GM21367 (cell line): ENCODE measurements around the gene ACACA.

ENCODE experiments used
- ATAC-seq: cut with Tn5 transposase; IDR thresholded peaks from one replicate; pipeline ENCODE4 v1.9.1; 2021; ENCODE audit not compliant: unreplicated experiment

The ACACA gene

DNA sequence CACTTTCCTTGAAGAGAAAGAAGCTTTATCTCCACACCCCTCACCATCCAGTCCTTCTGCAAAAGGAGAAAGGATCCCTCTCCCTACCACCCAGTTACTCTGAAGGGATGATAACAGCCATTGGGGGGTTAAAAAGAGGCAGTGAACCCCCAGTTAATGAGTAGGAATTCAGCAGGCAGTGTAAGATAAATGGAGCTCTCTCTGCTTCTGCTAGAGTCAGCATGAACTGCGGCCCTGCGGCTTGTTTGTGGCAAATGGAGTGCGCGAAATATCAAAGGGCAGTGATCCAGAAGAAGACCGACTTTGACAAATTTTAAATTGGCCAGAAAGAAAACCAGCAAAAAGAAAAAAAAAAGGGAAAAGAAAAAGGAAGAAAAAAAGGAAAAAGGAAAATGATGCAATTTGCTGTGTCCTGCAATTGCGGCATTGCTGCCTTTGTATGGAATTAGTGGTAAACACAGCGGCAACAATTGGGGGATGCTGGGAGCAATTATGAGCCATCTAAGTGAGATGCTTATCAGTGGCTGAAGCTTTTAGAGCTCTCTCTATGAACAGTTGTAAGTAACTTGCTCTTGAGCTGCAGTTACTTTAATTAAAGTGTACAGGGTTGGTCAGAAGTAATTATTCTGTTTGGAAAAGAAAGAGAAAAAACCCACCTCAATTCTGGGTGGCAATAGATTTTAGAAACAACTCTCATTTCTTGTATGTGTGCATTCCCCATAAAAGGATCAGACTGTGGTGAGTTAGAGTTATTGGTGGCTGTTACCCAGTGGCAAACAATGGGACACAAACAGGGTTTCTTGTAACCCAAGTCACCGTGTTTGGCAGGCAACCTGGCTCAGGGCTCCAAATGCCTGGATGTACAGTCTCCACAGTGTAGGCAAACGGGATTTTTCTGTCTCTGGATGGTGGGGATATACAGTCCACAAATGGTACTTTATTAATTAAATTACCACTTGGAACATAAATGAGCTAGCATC lies 296.6 kb downstream of the ACACA start:
- no peak for ATAC-seq

DNA sequence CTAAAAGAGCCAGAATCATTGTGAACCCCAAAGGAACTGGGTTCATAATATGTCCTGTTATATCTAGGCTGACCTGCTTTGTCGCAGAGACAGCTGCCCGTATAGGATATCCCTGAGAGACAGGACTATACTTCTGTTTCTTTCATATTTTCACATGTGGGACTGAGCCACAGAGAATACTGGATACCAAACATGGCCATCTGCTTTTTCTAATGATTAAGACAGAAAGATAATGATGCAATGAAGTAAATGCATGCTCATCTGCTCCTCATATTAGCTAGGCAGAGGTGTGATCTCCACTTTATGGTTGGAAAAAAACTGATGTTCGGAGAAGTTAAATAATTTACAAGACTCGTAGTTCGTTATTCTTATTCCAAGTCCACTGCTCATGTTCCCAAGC lies 297.5 kb downstream of the ACACA start:
- no peak for ATAC-seq

DNA sequence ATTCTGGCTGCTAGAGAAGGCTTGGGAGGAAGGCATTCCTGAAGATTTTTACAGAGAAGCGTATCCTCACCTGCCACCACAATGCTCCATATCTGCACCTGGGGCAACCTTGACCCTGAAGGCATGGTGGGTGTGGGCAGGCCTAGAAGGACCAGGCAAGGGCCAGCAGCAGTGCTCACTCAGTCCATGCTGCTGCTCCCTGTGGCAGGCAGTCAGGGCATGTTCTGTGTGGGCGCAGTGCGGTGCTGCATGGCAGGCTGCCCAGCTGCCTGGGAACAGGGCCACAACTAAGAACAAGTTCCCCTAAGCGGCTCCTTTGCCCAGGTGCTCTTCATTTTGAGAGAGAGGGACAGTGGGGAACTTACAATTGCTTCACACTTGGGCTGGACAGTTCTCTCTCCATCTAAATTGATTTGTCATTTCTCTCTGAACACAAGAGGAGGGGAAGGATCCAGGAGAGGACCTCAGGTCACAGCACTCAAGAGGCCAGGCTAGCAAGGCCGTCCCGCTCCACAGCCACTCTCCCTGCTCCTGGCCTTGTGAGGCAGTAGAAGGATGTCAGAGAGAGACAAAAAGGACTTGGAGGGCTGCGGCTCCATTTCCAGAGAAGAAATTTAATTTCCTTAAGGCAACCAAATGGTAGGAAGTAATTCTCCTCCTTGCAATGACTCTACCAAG lies 299.1 kb downstream of the ACACA start:
- no peak for ATAC-seq

DNA sequence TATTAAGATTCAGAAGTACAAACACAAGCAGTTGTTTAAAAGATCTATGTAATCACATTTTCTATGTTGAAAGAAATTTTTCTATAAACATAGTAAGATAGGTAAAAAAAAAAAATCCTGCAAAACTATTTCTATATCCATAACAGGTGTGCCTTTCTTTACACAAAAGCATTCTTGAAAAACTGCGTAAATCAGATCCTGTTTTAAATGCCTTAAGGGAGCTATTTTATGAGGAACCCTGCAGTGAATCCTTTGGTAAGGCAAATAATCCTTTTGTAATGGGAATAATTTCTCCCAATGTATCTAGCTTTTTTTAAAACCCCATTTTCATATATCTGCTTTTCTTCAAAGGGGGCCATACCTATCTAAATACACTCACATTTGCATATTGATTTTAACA lies 300.6 kb downstream of the ACACA start:
- no peak for ATAC-seq

DNA sequence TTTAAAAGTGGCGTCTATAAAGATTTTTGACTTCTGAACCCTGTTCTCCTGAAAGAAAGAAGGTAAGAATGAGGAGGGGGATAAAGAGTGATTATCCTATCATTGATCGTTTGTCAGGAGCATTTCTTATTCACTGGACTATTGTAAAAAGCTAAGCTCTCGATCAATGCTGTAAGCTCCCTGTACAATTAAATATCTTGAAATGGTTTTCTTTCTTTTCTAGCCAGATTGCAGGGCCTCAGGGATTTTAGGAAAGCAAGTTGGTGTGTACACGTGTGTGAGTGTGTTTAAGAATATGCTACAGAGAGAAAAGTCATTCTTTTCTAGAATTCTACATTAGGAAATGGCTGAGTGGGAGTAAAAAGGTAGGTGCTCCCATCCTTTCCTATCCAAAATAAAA lies 303.4 kb downstream of the ACACA start:
- ATAC-seq = no peak

DNA sequence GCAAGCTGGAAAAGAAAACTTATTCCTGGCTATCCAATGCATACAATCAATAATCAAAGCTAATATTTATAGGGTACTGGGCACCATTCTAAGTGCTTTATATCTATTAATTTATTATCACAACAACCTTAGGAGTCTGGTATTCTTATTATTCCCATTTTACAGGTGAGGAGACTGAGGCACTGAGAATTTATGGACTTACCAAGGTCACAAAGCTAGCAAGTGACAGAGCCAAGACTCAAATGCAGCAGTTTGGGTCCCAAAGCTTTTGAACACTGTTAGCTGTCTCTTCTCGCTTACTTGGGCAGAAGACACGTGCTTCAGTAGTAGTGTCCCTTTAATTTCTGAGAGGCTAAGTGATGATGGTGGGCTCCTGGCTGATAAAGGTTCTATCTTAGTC lies 305.3 kb downstream of the ACACA start:
- ATAC-seq = no peak

DNA sequence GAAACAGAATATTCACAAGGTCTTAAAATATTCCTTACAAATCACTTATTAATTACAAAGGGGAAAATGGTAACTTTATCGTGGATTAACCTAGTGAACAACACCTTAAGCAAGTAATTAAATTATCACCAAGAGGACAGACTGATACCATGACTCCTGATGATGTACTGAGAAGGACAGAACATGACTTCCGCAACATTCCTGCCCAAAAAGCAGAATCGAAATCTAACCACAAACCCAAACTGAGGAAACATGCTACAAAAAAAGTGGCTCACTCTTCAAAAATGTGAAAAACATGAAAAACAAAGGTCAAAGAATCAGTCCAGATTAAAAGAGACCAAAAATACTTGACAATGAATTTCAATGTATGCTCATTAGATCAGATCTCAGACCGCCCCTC lies 306.4 kb downstream of the ACACA start:
- ATAC-seq = no peak

DNA sequence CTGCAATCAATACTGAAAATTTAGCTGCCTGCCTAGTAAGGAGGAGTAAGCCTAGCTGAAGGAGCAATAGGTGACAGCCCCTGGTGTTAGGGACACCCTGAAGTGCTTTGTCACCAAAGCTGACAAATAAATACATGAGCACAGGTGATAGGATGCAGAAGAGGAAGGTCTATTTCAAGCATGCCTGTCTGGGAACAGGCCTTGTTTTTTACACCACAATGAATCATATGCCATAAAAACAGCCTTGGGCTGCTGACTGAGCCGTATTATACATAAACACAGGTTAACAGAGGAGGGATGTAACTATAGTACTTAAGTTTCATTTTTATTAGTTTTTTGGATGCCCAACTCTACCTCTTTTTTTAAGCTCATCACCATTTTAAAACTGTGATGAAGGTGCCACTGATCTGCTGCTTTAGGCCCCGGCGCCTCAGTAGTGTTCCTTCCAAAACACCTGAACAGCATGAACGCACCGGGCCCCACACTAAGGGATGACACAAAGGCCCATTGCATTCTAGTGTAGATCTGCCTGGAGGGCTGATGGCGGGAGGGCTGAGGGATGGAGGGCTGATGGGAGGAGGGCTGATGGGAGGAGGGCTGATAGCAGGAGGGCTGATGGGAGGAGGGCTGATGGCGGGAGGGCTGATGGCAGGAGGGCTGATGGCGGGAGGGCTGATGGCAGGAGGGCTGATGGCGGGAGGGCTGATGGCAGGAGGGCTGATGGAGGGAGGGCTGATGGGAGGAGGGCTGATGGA lies 307.5 kb downstream of the ACACA start:
- no peak for ATAC-seq

DNA sequence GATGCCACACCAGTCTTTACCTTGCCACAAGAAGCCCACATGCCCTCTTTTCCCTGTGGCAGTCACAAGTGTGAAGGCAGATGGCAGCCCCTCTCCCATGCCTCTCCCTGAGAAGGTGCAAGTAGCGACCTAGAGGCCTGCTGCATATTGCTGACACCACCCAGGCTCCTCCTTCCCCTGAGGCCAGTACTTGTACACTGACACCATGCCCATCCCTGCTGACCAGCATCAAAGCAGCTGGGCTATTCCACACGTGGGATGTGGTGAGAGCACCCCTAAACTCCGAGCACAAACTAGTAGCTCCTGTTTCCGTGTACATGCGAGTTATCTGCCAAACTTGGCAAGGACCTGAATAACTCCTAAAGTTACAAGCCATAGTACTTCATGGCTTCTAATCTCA lies 308.5 kb downstream of the ACACA start:
- no peak for ATAC-seq

DNA sequence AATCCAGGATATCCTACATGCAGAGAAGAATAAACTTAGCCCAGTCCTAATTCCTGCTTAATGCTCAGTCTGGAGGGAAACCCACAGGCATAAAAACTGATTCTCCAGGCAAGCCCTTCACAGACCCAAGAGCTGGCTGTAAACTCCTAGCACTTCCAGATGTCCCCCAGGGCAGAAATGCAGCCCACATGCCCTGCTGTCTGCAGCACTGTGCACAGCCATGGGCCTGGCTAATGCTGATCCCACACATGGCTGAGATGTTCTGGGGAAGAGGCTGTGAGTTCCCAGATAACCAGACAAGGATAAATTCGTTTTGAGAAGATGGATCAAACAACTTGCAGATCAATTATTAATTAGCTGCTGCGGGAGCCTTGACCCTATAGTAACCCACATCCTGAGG lies 309.5 kb downstream of the ACACA start:
- ATAC-seq = no peak

DNA sequence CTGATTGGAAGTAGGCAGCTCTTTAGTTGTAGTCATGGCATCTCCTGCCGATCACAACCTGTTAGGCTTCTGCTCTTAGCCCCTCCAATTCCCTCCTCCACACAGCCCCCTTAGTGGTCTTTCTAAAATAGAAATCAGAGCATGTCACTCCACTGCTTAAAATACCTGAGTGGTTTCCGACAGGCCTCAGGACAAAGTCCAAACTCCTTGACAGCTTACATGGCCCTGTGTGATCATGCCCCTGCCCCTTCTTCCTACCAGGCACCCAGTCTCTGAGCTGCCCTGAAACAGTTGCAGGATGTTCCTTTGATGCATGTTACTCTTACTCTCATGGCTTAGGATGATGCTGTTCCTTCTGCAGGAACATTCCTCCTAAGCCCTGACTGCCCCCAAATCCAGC lies 310.6 kb downstream of the ACACA start:
- ATAC-seq = no peak

DNA sequence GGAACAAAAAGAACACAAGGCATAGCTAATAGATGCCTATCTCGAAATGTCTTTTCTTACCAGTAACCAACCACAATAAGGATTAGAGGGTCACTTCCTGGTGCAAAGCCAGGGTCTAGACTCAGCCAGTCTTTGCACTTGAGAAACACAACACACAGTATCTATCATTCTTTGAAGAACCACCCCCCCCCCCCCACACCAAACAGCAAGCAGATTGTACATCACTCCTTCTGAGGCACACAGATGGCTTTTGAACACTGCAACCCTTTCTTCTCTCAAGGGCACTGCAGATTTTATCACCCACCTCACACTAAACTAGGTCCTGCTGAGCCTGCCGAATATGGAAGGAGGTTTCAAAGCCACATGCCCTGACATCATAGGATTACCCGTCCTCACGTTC lies 312.2 kb downstream of the ACACA start:
- ATAC-seq = no peak

DNA sequence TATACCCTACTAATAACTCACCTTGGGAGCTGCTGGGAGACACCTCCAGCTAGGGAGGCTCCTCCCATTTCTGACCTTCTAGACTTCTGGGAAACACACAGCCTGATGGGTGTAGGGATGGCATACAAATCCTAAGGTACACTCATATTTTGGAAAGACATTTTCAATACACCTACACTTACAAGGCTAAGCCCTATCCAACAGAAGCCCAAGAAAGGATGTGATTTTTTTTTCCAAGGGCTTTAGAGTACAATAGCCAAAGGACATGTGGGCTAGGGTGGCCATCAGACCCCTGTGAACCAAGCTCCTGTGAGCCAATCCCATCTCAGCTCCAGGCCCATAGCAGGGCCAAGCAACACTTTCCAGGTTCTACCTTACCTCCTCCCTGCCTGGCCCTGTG lies 313.9 kb downstream of the ACACA start:
- no peak for ATAC-seq

DNA sequence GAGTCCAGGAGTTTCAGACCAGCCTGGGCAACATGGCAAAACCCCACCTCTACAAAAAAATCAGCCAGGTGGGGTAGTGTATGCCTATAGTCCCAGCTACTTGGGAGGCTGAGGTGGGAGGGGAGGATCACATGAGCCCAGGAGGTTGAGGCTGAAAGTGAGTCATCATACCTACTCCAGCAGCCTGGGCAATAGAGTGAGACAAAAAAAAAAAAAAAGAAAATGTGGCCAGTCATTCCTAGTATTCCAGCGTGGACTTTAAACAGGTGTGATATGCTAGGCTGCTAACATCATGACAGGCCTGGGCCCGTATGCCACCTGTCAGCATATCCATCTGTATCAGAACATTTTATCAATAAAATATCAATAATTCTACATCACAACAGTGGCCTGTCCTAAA lies 314.6 kb downstream of the ACACA start:
- no peak for ATAC-seq

DNA sequence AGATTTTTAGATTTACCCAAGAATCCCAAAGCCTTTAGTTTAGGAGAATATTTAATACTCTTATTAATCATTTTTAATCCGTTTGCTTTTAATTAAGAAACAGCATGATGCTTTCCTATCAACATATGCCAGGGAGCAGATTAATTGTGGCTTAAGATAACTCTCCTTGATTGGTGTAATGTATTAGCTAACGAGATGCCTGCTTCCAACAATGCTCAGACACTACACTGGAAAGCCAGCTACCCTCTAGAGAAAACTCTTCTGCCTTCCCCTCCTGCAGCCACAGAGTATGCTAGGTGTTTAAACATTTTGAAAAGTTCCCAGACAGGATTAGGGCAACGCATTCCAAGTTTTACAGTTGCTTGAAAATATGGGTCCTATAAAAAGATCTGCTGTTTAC lies 315.7 kb downstream of the ACACA start:
- ATAC-seq = no peak

DNA sequence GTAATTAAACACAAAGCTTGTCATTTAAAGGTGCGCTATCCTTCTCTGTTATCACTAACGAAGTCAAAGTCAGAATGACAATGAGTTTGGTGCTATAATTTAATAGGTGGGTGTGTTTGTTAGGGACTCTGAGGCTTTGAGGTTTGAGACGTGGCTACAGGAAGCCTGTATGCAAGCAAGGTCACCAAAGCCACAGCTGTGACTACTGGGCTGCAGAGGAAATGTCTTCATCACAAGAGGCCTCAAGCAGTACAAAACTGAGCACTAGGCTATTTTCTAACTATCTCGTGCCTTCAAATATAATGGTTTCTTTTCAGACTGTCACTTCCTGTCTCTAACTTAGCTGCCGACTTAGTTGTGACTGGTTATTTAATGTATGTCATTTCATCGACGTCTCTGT lies 316.7 kb downstream of the ACACA start:
- ATAC-seq = no peak

DNA sequence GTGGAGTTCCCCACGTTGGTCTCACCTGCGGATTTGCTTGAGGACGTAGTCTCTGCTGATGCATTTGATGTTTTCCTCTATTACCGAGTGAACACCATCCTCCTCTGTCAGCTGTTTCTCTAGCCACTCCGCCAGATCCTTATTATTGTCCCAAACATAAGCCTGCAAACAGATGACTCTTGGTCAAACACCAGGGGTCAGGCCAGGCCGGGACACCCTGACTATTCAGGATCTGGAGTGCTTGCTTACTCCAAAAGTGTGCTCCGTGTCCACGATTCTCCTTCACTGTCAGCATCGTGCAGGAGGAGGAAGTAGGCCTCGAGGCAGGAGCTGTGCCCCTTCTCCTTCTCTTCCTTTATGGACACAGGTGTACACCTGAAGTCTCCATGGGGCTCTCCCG lies 317.7 kb downstream of the ACACA start:
- no peak for ATAC-seq

DNA sequence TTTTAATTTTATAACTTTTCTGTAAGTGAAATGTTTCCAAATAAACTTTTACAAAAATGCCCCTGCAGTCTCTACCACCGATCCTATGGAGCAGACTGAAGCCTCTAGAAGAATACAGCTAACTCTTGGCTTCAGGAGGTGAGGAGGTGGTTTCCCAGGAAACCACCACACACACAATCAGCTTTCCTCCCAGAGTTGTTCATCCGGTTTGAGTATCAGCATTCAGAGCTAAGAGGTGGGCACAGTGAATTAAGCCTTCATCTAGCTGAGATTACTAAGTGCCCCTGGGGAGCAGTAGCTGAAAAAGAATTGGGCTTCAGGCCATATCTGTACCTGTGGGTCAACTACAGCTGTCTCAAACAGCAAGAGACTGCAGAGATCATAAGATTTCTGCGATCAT lies 318.2 kb downstream of the ACACA start:
- no peak for ATAC-seq

DNA sequence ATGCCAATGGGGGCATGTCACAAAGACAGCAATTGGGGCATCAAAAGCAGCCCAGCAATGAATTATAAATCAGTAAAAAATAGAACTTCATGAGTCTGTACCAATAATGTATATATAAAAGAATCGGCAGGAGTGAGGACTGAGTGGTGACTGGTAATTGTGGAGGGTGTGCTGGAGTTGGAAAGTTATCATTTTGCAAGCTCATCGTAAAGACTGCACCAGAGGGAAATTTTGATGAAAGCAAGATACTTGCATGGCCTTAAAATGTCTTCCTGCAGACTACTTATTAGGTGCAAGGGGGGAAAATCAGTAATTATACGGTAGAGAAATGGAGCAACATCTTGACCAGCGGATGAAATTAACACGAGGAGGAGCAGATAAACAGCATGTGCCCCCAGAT lies 319.0 kb downstream of the ACACA start:
- ATAC-seq = no peak

DNA sequence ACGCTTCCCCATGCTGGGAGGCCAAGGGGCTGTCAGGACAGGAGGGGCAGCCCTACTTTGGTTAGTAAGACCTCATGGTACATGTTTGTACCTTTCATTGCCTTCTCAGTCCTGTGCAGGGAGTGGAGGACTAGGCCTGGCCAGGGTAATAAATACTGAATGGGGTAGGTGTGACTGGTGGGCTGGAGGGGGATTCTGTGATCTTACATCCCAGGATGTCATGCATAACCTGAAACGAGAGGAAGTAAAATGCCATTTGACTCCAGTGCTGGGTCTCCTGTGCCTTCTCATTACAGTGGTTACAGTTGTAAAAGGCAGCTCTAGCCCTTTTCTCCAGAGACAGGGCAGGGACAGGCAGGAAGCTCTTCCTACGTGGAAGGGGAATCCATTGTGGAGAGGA lies 319.7 kb downstream of the ACACA start:
- ATAC-seq = no peak

DNA sequence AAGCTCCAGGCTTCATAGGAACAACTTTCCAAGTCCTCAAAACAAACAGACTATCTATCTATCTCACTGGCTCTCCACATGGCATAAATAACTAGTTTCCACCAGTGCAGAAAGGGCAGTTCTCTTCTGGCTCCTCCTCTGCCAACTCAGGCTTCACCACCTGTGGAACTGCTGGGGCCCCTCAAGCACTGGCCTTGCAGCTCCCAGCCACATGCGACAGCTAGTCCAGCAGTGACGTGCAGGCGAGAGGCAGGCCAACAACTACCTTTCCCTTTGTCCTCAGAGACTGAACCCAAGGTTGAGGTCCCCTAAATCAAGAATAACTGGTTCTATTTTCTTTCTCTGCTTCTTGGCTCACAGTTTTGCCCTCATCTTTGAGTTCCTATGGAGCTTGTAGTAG lies 320.3 kb downstream of the ACACA start:
- ATAC-seq = no peak

DNA sequence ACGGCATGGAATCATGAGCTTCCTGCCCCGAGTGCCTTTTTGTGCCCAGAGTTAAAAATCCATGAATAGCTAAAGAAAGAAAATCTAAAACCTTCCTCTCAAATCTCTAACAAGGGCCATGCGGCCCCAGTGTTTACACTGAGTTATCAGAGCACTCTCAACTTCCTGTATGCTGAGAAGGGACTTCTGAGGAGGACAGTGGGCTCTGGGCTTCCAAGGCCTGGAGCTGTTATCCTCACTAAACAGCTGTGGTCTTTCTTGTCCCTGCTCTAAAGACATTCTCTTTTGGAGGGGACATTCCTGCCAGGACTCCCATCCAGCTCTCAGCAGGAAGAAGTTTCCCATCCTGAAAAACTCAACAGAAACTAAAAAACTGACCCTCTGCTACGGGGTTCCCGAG lies 322.3 kb downstream of the ACACA start:
- no peak for ATAC-seq
